Measurements from ENCODE around the gene SRSF2. TPM values are rescaled to one million over a fixed set of nuclear protein-coding genes. Genes with fewer than 3 reads are reported as not detected.
A peak's percentile ranks its signal among the peaks of the same experiment; 100 is the strongest.

The SRSF2 gene
- total and polyA plus RNA-seq, 9 of the 15 experiments (the other 6 are each of a cell fraction or from before 2014, with no cell fraction given): 161 to 583 (median 393) TPM

- TF ChIP-seq ESRRB (CRISPR knock-in tag; IDR thresholded peaks at IDR 0.05; ENCODE audit: borderline replicate concordance): no peak
- no peak for TF ChIP-seq TSC22D4 (tag; IDR thresholded peaks at IDR 0.05)
- peak; percentile 82 for TF ChIP-seq CHD1 (IDR thresholded peaks at IDR 0.05; ENCODE audit: low read length)
- TF ChIP-seq DACH1 (IDR thresholded peaks at IDR 0.05; ENCODE audit: partially characterized antibody): peak; percentile 79
- no peak for TF ChIP-seq TCFL5 (CRISPR knock-in tag; conservative IDR thresholded peaks at IDR 0.05)
- TF ChIP-seq TBP (optimal IDR thresholded peaks at IDR 0.05; ENCODE audit: low read depth, low read length): no peak
- no peak for TF ChIP-seq ILF3 (IDR thresholded peaks at IDR 0.05; ENCODE audit: borderline replicate concordance)
- TF ChIP-seq, protein P1, sequence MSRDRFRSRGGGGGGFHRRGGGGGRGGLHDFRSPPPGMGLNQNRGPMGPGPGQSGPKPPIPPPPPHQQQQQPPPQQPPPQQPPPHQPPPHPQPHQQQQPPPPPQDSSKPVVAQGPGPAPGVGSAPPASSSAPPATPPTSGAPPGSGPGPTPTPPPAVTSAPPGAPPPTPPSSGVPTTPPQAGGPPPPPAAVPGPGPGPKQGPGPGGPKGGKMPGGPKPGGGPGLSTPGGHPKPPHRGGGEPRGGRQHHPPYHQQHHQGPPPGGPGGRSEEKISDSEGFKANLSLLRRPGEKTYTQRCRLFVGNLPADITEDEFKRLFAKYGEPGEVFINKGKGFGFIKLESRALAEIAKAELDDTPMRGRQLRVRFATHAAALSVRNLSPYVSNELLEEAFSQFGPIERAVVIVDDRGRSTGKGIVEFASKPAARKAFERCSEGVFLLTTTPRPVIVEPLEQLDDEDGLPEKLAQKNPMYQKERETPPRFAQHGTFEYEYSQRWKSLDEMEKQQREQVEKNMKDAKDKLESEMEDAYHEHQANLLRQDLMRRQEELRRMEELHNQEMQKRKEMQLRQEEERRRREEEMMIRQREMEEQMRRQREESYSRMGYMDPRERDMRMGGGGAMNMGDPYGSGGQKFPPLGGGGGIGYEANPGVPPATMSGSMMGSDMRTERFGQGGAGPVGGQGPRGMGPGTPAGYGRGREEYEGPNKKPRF (IDR thresholded peaks at IDR 0.05; ENCODE audit: low read depth, low read length): no peak
- TF ChIP-seq SMARCB1 (IDR thresholded peaks at IDR 0.05; ENCODE audit: insufficient read length, low read depth): no peak
- no peak for TF ChIP-seq ZNF785 (CRISPR knock-in tag; IDR thresholded peaks at IDR 0.05)
- TF ChIP-seq MECOM (CRISPR knock-in tag; IDR thresholded peaks at IDR 0.05): no peak
- no peak for TF ChIP-seq ETS2 (tag; IDR thresholded peaks at IDR 0.05; ENCODE audit: borderline replicate concordance, poor library complexity, severe bottlenecking)
- TF ChIP-seq, protein P2, sequence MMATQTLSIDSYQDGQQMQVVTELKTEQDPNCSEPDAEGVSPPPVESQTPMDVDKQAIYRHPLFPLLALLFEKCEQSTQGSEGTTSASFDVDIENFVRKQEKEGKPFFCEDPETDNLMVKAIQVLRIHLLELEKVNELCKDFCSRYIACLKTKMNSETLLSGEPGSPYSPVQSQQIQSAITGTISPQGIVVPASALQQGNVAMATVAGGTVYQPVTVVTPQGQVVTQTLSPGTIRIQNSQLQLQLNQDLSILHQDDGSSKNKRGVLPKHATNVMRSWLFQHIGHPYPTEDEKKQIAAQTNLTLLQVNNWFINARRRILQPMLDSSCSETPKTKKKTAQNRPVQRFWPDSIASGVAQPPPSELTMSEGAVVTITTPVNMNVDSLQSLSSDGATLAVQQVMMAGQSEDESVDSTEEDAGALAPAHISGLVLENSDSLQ (IDR thresholded peaks at IDR 0.05): peak; percentile 14; the same call in 1 of the 2 replicates
- no peak for TF ChIP-seq SETDB1 (IDR thresholded peaks at IDR 0.05; ENCODE audit: low read length)
- TF ChIP-seq FOXP1 (CRISPR knock-in tag; IDR thresholded peaks at IDR 0.05): no peak
- no peak for TF ChIP-seq NFATC3 (IDR thresholded peaks at IDR 0.05)
- no peak for TF ChIP-seq ZNF174 (CRISPR knock-in tag; IDR thresholded peaks at IDR 0.05)
- TF ChIP-seq ZBTB17 (CRISPR knock-in tag; IDR thresholded peaks at IDR 0.05): no peak
- TF ChIP-seq, protein P3, sequence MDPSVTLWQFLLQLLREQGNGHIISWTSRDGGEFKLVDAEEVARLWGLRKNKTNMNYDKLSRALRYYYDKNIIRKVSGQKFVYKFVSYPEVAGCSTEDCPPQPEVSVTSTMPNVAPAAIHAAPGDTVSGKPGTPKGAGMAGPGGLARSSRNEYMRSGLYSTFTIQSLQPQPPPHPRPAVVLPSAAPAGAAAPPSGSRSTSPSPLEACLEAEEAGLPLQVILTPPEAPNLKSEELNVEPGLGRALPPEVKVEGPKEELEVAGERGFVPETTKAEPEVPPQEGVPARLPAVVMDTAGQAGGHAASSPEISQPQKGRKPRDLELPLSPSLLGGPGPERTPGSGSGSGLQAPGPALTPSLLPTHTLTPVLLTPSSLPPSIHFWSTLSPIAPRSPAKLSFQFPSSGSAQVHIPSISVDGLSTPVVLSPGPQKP (CRISPR knock-in tag; IDR thresholded peaks at IDR 0.05): no peak
- TF ChIP-seq ZNF707 (CRISPR knock-in tag; conservative IDR thresholded peaks at IDR 0.05): no peak
- no peak; the same call in none of the 2 replicates for TF ChIP-seq POLR2AphosphoS5 (IDR thresholded peaks at IDR 0.05; ENCODE audit: control insufficient read depth, insufficient read depth, low read depth, low read length)
- no peak for TF ChIP-seq LARP7 (IDR thresholded peaks at IDR 0.05)
- no peak for TF ChIP-seq ARHGAP35 (IDR thresholded peaks at IDR 0.05; ENCODE audit: partially characterized antibody)
- no peak for TF ChIP-seq ZNF507 (tag; conservative IDR thresholded peaks at IDR 0.05)
- no peak for TF ChIP-seq BRF1 (IDR thresholded peaks at IDR 0.05; ENCODE audit: borderline replicate concordance, extremely low read depth, insufficient read length)
- no peak for TF ChIP-seq MEIS2 (IDR thresholded peaks at IDR 0.05; ENCODE audit: partially characterized antibody)
Measured at GRCh38 chr17:76726231-76726775, 10.8 kb downstream of the SRSF2 start, which contains the start of gene JMJD6 (continued).

Measured in K562 (cell line).